ENCODE results near the gene GFM1.
"Not testable (repeated sequence)": the region's sequence is repeated elsewhere in the genome, so short reads cannot be mapped to it uniquely, and the experiment has no call there.

The GFM1 gene

DNA sequence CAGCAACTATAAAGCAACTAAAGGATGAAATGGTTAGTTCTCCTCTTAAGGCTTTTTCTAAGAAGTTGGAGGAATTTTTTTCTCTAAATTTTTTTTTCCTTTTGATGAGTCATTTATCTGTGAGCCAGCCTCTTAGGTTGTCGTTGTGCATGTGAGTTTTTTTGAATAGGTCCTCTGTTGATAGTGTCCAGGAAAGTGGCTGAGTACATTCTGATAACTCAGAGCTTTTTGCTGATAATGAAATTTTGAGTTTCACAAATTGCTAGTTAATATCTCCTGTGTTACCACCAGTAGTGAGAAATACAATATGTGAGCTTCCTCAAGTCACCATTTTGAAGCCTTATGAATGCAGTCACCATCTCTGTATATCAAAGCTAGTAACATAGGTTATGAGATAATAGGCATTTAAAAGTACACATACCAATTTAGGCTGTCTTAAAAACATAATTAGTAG is 35.2 kb downstream of the GFM1 start:
- no peak for DNase-seq

DNA sequence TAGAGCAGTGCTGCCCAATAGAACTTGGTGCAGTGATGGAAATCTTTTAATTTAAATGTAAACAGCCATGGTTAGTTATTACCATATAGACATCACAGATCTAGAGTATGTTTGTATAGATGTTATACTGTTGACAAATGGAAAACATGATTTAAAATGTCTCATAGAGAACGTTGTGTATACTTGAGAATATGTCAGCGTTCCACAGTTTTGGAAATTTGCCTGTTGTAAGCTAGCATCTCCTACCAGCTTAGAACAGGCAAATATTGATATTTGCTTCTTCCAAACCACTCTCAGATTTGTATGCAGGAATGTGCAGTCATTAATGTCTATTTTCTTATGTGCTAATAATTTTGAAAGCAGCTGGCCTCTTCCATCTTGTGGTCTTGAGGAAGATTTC is 36.5 kb downstream of the GFM1 start:
- DNase-seq = no peak

DNA sequence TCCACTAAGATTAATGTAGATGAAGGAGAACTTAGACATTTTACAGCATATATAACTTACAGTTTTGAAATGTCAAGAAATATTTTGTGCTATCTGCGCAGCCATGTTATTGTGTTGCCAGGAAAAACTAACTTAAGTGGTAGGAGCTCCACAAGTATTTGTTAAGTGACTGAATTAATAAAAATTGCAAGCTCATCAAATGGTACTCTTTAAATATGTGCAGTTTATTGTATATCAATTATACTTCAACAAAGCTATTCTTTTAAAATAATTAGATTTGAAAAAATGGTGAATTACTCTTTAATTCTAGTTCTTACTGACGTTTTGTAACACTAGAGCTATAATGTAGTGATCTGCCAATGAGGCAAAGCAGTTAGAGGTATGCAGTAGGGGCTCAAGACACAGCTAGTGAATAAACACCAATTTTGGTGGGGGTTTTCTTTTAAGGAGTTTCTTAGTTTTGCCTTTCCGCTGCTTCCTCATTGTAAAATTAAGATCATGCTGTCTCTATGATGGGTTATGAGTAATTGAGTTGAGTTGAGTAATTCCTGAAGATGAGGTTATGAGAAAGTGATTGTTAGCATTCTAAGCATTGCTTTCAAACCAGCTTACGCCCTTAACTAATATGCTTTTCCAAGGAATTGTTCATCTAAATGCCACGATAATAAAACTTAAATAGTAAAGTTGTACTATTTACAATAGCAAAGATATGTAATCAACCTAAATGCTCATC is 39.1 kb downstream of the GFM1 start:
- DNase-seq = peak in 1 of 2 donors; percentile 29

DNA sequence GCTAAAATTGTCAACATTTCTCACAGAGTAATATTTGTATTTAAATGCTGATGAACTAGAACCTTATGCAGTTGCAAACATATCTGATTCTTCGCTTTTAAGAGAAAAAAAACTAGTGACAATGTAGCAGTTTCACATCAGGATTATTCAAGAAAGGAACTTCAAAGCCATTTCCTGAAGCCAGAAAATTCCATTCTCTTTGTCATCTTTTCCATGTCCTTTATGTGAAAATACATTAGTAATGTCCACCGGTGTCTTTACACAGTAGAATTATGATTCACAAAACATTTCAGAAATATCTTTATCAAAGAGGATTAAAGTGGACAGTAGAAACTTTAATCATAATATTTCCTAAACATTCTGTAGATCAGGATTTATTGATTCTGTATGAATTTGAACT is 40.8 kb downstream of the GFM1 start:
- no peak for DNase-seq

DNA sequence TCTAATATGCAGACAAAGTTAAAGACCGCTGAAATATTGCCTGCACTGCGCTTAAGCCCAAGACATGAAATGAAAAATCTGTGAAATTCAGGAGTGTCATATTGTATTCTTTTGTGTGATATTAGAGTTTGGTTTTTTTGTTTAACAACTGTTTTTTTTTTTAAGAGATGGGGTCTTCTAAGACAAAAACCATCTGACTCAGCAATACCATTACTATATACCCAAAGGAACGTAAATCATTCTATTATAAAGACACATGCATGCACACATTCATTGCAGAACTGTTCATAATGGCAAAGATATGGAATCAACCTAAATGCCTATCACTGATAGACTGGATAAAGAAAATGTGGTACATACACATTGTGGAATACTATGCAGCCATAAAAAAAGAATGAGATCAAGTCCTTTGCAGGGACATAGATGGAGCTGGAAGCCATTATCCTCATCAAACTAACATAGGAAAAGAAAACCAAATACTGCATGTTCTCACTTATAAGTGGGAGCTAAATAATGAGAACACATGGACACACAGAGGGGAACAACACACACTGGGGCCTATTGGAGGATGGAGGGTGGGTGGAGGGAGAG is 49.6 kb downstream of the GFM1 start:
- not testable (repeated sequence) for DNase-seq

DNA sequence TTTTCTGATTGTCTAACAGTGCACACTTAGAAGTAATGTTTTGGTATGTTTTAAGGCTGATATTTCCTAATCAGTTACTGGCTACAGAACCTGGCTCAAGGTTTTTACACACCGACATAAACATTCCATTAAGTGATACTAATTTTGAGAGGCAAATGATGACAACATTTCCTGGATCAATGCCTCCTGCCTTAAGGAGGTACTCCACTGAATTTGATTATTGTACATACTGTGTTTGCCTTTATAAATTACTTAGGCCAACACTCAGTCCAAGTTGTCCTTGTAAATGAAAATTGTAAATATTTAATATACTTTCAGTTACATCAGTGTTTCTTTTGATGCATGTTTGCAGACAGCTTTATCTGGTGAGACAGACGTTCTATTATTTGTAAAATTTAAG is 52.3 kb downstream of the GFM1 start:
- no peak for DNase-seq

DNA sequence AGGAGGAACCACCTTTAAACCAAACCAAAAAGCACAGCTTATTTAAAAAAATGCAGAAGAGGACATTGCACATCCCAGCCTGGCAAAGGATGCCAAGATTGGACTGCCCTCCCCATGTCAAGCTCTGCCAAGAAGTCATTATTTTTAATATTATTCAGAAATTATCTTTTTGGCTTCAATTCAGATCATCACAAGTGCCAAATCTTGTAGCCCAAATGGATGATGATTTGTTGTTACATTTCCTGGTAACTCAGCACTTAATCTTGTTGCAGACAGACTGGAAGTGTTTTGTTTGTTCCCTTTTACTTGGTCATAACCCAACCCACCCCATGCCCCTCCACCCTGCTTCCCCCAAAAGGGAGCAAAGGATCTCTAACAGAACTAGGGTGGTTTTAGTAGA is 56.2 kb downstream of the GFM1 start:
- DNase-seq = no peak

DNA sequence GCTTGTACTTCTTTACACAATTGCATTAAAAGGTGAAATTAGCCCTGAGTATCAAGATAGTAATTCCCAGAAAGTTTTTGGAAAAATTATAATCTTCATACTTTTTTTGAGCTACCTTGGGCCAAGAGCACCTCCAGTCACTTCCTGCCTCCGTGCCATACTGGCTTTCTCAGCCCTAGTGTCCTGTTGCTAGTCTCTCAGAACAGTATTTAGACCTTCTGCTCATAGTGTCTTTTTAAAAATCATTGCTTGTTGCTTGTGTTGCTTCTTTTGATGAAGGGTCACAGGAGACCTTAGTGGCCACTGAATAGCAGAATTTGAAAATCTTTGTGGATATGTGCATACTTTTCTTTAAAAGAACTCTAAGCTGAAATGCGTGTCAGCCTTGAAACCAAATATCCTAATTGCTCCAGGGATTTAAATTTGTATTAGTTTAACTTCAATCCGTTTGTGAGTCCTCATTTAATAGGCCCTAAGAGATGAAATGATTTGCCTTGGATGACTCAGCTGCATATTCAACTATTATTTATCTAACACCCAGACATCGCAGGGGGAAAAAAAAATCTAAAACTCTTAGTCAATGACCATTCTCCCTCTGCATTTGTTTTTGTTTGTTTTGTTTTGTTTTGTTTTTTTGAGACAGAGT is 57.2 kb downstream of the GFM1 start:
- DNase-seq = no peak

DNA sequence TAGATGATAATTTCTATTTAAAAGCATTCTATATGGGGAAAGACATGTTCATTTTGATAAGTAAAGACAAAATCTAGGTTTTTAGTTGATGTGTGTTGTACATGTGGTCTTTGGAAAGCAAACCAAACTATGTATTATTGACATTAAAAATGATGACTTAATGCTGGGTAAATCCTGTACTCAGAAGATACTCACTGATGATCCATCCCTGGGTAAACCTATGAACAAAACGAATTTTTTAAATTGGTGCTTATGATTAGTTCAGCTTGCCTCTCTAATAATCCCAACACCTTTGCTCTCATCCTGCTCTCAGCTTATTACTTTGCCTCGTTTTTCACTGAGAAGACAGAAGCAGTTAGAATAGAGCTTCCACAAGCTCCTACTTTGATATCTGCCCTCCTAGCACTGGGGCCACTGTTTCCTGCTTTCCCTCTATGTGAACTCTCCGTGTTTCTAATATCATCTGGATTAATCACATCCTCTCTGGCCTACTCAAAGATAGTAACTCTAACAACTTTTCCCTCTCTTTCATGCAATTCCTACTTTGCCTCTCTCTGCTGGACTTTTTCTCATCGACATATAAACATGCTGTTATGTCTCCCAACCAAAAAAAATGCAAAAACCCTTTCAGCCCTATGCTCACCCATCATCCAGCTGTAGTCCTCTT is 58.6 kb downstream of the GFM1 start:
- no peak for DNase-seq

DNA sequence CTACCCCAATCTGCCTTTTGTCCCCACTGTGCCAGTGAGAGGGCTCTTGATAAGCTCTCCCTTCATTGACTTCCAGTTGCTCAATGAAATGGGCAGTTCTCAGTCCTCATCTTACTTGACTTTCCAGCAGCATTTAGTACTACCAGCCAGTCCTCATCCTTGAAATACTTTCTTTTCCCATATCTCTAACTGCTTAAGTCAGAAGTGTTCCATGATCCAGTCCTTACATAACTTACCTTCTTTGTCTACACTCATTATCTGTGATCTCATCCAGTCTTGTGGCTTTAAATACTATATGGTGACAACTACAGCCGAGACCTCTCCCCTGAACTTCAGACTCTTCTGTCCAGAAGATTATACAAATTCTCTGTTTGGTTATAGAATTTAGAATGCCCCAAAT is 59.2 kb downstream of the GFM1 start:
- no peak for DNase-seq

DNA sequence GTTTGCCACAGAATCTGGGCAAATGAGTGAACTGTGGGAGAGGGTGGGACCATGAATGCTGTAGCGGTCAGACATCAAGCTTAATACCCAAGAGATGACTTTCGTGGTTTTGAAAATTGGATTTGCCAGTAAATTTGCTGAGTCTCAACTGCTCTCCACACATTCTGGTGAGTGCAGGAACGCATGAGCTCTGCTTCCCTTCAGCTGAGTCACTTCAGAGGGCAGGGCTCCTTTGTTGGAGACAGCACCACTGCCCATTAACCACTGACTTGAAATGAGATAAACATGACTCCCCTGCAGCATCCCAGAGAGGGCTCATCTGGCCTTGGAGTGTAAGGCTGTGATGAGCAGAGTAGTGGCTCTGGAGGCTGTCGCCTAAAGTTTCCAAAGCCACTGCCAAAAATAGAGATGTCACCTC is 65.3 kb downstream of the GFM1 start:
- DNase-seq = no peak

DNA sequence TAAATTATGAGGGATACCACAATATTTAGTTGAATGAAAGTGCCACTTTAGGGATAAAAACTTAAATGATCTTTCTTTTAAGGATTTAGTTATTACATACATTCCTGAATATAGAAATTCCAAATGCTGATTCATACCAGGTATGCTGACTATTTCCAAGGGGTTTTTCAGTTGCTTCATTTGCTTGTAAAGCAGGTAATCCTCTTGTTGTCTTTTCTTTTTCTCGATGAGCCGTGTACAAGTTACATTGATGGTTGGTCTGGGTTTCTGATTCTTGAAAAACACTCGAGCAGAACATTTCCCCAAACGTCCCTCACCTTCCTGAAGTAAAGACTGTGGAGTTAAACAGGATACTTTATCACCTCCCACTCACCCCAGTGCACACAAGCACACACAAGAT is 66.3 kb downstream of the GFM1 start:
- DNase-seq = no peak

DNA sequence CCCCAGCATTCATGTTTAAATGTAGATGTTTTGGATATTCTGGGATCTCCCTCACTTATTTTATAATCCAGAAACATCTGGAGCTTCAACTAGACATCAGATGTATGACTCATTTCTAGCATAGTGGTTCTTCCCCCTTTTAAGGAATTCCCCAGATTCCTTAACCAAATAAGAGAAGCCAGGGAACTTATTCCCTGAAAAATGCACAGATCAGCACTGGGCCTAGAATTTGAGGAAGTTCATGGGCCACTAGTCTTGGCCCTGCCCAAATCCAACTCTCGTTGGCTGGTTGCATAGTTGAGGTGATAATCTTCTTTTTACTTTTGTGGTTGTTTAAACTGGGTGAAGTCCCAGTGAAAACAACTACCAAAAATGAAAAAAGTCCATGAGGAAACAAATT is 67.6 kb downstream of the GFM1 start:
- peak; percentile 80 to 95 for DNase-seq

DNA sequence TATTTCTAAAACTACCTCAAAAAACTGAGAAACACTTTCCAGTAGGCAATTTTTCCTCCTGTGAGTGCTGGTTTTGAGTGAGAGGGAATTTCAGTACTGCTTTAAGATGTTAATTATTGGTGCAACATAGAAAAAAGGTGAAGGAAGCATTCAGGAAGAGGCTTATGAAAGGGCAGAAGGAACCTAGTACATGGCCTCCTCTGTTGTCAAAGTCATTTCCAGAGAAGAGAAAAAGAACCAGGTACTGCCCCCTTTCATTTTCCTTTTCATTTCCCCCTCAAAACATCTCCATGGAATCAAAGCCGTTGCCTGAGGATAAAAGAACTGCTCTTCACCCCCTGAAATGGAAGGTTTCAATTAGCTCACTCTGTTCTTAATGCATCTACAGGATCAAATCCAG is 68.1 kb downstream of the GFM1 start:
- no peak for DNase-seq

DNA sequence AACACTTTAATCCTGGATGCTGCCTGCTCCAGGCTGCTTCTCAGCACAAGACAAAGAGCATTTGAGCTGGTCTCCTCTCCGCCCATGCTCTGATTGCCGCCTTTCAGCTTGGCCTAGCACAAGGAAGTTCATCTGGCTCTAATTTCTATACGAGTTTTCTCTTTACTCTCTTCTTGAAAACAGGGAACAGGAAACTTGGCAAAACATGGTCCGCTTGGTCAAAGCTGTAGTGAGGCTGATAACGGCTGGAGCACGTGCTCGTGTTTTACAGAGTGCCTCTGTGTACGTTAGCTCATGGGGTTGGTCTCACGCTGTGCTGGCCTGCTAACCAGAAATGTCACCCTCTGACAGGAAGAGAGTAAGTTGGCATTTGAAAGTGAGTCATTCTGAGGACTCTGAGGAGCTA is 68.8 kb downstream of the GFM1 start:
- peak; percentile 18 to 70 for DNase-seq

DNA sequence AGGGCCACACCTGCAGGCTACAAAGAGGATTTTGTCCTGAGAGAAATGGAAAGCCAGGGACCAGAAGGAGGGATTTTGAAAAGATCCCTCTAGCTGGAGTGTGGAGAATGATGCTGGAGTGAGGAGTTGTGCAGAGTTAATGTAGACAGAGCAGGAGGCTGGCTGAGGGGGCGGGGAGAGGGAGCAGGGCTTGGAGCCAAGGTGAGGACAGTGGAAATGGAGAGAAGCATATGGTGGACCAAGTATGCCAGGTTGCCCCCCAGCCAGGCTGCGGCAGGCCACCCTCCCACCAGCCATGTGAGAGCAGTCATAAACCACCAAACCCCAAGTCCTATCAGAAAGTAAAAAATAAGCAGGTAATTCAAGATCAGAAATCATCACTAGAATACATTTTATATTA is 73.2 kb downstream of the GFM1 start:
- DNase-seq = no peak

DNA sequence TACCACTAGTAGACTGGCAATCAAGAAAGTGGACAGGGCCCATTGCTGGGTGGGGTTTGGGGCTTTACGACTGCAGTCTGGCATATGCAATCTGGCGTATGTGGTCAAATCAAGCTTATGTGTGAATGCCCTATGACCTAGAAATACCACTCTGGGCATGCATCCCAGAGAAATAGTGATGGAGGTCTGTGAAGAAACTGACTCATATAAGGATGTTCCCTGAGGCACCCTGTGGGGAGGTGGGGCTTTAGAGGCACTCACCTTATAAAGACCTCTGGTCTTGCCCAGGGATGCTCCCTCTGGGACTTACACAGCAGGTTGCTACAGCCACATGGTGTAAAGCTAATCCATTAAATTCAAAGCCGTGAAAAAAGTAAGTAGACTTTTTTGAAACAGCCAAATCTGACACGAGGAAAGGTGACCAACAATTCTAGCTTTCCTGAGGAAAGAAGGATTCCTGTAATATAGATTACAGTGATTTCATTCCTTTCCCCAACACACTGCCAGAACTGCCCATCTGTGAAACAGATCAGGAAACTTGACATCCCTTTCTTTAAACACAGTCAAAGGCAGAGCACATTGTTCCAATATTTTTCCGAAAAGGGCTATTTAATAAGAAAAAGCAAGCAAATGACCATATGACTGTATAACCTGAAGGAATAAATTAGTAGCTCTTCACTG is 74.3 kb downstream of the GFM1 start:
- no peak for DNase-seq

DNA sequence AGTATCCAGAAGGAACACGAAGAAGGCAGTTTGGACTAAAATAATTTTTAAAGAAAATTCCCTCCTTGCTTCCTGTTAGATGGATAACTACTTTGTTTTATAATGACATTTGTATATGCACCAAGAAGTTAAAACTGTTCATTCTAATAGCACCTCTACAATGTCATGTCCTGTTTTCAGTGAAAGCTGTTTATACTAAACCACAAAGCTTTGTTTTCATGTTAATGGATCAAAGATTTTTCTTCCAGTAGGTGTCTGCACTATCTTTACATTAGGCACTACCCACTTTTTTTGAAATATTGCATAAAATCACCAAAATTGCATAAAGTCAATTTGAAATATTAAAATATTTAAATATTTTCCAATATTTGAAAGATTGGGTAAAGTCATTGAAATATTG is 77.8 kb downstream of the GFM1 start:
- DNase-seq = no peak

DNA sequence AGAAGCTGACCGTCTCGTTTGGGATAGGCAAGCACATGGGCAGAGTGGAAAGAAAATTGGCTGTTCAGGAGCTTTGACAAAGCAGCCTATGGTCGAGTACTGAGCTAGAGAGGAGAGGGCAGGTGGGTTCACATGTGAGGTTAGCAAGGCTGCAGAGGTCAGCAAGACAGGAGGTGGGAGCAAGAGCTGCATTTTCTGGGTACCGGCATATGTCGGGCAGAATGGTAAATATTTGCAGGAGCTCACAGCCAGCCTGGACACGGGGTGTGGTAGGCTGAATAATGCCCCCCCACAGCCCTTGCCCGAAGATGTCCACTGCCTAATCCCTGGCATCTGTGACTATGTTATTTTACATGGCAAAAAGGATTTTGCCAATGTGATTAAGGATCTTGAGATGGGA is 79.7 kb downstream of the GFM1 start:
- DNase-seq = no peak

DNA sequence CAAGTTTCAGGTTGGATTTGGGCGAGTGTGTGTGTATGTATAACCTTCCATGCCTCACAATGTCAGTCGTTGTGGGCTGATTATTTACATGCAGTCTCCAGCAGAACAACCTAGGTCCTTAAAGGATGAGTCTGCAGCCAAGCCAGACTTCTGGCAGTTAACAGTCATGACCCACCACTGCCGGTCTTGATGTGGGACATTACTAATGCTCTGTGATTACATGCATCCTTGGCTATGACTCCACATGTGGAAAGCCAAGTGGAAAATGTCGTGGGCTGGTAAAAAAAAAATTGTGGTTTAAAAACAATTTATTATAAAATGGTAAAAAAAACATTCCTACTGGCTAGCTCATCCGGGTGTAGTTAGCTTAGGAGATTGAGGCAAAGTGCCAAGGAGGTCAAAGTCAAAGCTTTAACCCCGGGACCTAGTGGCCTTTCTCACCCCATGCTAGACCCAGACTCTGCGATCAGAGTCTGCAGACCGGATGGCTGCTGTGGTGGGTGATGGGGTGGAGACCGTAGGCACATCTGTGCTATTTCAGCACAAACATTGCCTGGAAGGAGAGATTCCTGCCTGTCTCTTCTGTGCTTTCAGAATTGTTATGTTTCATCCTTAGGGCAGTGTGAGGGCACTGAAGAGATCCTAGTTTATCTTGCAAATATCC is 81.2 kb downstream of the GFM1 start:
- peak in 1 of 2 donors; percentile 47 for DNase-seq

DNA sequence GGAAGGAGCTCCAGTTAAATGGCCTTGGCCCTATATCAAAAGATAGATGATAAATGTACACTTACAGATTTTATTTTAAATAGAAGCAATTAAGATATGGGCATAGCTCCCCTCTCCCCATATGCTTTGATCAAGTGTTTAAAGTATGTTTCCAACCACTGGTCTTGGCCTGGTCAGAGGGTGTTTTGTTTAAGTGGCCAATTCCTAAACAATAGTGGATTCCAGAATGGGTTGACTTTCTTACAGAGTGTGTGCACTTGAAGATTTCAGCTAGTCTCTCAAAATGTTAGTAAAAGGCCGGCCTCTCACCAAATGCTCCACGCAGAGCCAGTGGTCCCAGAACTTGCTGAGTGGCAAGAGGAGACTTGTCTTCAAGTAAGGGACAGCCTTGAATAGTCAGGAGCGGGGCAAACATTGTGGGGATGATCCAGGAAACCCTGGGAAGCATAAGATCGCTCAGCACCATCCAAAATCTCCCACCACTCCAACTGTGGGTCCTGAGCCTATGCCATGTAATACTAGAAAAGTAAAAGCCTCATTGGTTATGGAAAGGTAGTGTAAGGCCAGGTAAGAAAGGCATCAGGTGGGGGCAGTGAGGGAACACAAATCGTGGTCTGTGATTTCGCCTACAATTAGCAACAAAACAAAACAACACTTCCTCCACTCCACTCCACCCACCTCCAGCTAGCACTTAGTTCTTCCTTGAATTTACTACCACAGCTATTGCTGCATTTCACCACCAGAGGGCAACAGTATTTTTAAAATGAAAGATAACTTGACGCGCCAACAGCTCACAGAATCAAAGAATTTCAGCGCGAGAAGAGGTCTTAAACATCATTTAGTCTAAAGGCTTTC is 83.1 kb downstream of the GFM1 start:
- DNase-seq = peak; percentile 82 to 91

DNA sequence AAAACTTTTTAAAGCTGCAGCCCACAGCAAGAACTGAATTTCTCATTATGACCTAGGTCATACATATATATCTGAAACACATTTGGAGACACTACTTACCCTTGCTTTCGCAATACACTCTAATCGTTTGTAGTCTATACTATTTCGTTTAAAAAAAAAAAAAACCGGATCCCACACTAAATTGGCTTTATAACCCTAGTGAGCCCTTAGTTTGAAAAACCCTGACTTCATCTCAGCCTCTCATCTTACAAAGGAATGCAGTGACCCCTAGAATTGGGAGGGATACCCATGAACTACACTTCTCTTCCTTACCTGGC is 83.7 kb downstream of the GFM1 start:
- DNase-seq = no peak
